Neural progenitor cell (in vitro differentiated cells): ENCODE data around the gene BFSP1.

ENCODE experiments used
- CTCF ChIP-seq: fragments of 200-600 bp; sonication (generic); IDR thresholded peaks from 2 replicates; pipeline ENCODE4 v1.5.1; 2017; ENCODE audit warnings: antibody characterized with exemption, mild to moderate bottlenecking
- EZH2 ChIP-seq: fragments of 200-600 bp; sonication (generic); IDR thresholded peaks from 2 replicates; pipeline ENCODE4 v1.6.1; 2017; ENCODE audit warnings: antibody characterized with exemption, mild to moderate bottlenecking, moderate library complexity
- EZH2phosphoT487 ChIP-seq: fragments of 200-600 bp; sonication (generic); IDR thresholded peaks from 2 replicates; pipeline ENCODE4 v1.6.1; 2017; ENCODE audit warnings: antibody characterized with exemption

- TF ChIP-seq CTCF (no peak), EZH2 (no peak), EZH2phosphoT487 (no peak)
These were observed 26.9 kb downstream of the BFSP1 start for GRCh38 chr20:17504066-17504897.
